GM21619 (cell line): ENCODE data around the gene GAS2L2.

Experiments
- ATAC-seq: cut with Tn5 transposase; IDR thresholded peaks from one replicate; pipeline ENCODE4 v1.9.1; 2021; ENCODE audit not compliant: unreplicated experiment

Gene GAS2L2

GRCh38 chr17:35701491-35701890 is 51.5 kb downstream of the GAS2L2 start:
- ATAC-seq, result no peak

GRCh38 chr17:35700150-35700549 is 52.9 kb downstream of the GAS2L2 start:
- ATAC-seq, result no peak

- ATAC-seq, result no peak
Measured at GRCh38 chr17:35698800-35699199, 54.2 kb downstream of the GAS2L2 start.

GRCh38 chr17:35695613-35696012 is 57.4 kb downstream of the GAS2L2 start:
- no peak for ATAC-seq

- ATAC-seq, result no peak
Measured at GRCh38 chr17:35694906-35695305, 58.1 kb downstream of the GAS2L2 start.
